GM19099 (cell line): ENCODE data around the gene ARHGEF2.
A peak's percentile ranks its signal among the peaks of the same experiment; 100 is the strongest.

Experiments used
- POLR2A ChIP-seq: IDR thresholded peaks from 3 replicates; pipeline ENCODE4 v1.6.1; 2011; ENCODE audit warnings: low read depth; ENCODE audit not compliant: insufficient read length; ENCODE audit errors: extremely low read depth

ARHGEF2 gene

DNA sequence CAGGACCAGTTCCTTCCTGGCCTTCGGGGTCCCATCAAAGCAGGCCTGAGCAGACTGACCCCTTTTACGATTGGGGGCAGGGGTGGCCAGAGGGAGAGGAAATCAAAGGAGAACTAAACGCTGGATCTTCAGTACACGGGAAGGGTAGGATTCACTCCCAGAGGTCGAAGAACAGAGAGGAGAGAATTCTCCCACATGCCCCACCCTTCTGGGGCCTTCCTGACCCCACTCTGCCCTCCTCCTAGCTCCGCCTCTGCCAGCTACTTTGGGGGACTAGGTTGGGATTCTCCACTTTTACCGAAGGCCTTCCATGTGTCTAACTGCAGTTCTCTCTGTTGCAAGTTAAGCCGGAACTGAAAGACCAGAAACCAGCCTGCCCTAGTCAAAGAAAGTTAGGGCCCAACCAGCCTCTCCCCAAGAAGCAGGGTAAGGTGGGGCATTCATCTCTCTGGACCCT is 654 bp upstream of the ARHGEF2 start:
- TF ChIP-seq POLR2A: peak; percentile 46

- peak; percentile 36 for TF ChIP-seq POLR2A
Observed at GRCh38 chr1:155977690-155978324, 540 bp downstream of the ARHGEF2 start.

DNA sequence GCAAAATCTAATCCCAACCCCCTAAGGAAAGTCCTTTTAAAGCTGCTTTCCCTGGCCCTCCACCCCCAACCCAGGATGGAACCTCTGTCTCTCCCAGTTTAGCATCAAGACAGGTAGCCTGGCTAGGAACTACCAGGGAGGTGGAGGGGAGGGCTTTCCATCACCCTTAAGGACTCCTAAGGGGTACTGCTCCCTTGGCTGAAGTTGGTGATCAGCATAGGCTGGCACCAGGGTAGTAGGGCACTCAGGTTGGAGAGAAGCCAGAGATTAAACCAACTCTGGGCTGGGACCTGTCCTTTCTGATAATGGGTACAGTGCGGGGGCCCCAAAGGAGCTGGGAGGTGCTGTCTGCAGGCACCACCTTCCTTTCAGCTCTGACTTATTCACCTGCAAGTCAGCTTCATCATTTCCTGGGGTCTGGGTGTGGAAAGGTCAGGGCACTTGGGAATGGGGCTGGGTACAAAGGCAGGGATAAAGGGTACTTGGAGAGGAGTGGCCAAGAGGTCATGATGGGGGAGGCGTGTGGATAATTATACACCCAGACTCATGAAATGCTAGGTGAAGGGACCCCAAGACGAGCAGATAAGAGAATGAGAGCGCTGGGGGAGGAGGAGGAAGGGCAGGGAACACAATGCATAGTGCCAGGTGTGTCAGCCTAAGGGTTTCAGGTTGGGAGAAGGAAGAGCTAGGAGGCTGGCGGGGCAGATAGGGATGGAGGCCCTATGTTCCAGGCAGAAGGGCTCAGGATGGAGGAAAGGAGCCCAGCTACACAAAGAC is 1.2 kb downstream of the ARHGEF2 start:
- no peak for TF ChIP-seq POLR2A

DNA sequence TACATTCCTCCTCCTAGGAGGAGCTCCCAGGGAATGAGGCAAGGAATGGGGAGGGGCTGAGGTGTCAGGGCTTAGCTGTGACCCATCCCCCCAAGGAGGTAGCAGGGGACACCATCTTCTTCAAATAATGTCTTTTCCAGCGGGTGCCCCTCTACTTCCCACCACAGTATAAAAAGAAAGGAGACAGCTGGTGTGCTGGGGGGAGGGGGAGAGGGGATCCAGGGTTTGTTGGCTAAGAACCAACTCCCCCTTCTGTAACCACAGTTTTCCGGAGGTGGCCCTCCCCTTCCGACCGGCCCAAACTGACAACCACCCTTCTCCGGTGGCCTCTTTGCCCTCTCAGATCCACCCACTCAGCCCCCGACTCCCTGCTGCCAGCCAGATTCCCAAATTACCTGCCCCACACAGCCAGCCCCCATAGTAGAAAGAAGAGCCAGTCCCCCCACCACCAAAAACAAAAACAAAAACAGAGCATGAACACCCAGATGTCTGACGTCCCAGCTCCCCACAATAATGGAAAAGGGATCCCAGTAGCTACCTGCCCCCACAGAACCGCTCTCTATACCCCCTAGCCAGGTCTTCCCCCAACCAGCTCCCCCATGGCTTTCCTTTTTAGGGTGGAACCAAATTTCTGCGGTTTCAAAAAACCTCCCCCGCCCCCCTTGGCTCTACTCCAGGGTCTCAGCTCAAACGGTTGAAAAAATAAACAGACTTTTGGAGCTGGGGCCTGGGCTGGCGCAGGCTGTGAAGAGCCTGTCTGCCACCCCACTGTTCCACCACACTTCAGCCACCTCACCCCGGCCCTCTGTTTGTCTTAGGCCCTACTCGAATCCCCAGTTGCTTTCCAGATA is 2.1 kb downstream of the ARHGEF2 start:
- no peak for TF ChIP-seq POLR2A

DNA sequence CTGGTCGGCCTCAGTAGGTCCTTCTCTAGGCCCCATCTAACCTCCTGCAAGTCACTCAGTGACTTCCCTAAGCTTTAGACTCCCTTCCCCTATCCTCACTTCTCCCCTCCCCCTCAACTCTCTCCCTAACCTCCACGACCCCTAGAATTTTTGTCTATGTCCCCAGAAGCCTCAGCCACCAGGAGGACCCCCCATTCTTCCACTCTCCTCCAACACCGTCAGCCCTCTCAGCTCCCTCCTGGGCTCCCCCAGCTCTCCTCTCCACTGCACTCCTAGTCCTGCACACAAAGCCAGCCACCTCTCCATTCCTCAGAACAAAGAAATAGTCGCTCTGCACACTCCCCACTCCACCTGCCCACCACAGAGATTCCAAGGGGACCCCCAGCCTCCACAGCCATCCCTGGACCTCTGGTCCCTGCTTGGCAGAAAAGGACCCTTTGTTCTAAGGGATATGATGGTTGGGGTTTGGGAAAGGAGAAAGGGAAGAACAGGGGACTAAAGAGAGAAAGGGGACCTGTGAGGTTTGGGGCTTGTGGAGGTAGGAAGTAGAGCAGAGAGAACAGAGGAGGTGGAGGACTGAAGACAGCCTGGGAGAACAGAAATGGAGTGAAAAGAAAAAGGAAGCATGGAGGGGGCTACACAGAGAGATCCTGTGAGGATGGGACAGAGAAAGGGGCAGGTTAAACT is 2.8 kb downstream of the ARHGEF2 start:
- no peak for TF ChIP-seq POLR2A

- TF ChIP-seq POLR2A: no peak
Observed at GRCh38 chr1:155974208-155975115, 3.9 kb downstream of the ARHGEF2 start.

DNA sequence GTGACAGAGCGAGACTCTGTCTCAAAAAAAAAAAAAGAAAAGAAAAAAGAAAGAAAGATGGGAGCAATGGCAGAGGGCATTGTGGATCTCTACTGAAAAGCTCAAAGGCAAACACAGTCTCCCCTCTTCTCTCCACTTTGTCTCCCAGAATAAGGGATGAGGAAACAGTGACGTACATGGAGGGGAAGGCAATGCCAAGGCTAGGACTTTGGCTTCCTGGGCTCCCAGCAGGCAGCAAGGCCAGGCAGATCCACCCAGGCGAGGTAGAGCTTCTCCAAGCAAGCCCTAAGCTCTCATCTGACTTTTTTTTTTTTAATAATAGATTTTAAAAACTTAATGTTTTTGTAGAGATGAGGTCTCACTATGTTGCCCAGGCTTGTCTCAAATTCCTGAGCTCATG is 4.6 kb downstream of the ARHGEF2 start:
- TF ChIP-seq POLR2A: no peak

DNA sequence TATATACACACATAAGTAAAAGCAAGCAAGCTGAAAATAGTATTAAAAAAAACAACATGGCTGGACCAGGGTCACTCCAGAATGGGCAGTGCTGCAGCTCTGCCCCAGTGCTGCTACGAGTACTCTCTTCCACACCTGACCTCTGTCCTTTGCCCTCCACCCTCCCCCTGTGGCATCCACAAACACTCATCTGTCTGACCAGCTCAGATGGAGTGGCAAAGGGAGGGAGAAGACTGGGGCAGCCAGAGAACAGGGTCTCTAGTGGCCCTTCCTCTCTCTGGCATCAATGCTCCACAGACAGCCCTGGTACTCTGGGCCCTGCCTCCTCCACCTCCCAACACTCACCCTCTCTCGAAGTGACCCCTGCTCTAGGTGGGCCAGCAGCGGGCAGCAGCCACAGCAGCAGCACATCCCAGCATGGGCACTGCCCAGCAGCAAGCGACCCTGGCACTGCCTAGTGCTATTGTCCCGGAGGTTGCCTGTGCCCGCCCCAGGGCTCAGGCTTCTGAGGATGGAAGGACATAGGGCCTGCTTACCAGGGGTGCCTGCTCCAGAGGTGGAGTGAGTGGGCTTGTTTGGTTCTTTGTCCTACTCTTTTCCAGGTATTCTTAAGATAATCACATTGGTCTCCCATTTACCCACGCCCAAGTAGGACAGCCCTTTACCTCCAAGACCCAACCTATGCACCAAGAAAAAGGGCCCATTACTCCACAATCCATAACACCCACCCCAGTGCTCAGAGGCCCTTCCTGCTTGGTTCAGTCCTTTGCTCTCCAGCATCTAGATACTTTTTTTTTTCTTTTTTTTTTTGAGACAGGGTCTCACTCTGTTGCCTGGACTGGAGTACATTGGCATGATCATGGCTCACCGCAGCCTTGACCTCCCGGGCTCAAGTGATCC is 6.2 kb downstream of the ARHGEF2 start:
- TF ChIP-seq POLR2A: no peak

DNA sequence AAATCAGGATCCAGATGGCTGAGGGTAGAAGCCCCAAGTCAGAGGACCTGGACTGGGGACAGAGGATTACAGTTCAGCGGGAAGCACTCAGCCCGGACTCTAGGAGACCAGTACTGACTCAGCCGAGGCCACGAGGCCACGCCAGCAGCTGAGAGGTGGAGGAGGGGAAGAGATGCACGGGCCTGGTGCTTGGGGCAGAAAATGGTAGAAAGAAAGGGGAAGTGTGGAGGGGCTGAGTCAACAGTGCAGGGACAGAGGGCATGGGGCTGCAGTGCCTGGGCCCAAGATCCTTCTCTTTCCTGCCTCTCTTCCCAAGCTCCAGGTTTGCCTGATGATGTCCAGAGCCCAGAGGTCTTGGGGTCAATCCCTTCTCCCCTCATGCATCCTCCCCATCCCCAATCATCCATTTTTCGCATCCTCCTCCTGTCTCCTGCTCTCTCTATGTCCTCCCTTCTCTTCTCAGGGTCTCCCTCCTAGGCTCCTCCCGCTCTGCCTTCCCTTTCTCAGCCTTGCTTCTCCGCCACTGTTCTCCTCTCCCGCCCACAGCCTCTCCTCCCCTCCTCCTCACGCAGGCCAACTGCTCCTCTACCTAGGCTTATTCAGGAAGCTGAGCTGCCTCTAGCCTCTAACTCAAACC is 7.7 kb downstream of the ARHGEF2 start:
- TF ChIP-seq POLR2A: no peak

DNA sequence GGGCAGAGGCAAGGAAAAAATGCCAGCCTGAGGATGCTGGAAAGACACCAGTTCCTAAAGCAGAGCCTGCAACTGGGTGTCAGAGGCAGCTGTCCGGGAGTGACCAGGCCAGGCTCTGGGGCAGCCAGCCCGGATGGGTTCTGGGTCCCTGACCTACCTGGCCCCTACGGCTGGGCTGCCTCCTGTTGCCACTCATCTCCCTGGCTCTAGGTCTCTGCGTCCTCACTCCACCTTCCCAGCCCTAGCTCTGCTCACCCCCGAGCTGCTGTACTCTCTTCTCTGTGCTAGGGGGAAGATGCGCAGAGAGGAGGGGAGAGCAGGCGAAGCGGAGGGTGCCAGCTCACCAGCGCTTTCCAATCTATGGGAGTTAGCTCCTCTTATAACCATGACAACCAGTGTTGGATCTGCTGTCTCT is 9.0 kb downstream of the ARHGEF2 start:
- no peak for TF ChIP-seq POLR2A

DNA sequence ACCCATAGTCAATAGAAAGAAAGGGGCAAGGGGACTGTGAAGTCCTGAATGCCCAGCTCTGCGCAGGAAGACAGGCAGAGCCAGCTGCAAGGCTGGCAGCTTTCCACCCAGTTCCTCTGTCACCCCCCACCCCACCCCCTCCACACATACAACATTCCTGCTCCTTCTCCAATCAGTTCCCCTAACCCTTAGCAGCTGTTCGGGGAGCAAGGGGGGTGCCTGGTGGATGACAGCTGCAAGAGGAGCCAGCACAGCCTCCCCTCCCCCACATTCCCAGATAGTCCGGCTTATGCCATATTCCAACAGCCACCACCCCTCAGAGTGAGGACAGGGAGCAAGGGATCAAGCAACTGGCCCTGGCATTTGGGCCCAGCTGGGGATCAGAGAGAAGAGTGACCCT is 9.7 kb downstream of the ARHGEF2 start:
- TF ChIP-seq POLR2A: no peak

DNA sequence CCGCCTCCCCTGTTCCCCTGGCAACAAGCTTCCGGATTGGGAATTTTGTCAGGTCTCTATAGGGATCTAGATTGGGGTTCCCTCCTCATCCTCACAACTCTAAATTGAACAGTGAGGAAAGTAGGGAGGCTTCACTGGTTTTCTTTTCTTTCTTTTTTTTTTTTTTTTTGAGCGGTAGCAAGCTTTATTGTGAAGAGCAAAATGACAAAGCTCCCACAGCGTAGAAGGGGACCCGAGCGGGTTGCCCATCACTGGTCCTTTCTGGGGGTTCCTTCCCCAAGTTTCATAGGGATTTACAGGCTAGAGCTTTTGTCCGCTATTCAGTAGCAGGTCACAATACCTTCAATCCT is 10.3 kb downstream of the ARHGEF2 start:
- no peak for TF ChIP-seq POLR2A
